Neural cell (in vitro differentiated cells): ENCODE results near the gene CCZ1.

Source experiments
- CTCF ChIP-seq: fragments of 450-650 bp; IDR thresholded peaks from 2 replicates; pipeline ENCODE4 v1.5.1; 2014; ENCODE audit warnings: antibody characterized with exemption, mild to moderate bottlenecking, moderate library complexity; ENCODE audit not compliant: poor library complexity, severe bottlenecking
- EP300 ChIP-seq: fragments of 450-650 bp; conservative IDR thresholded peaks from 2 replicates; pipeline ENCODE4 v1.6.1; 2014; ENCODE audit warnings: antibody characterized with exemption, mild to moderate bottlenecking, moderate library complexity; ENCODE audit not compliant: poor library complexity, severe bottlenecking
- EZH2 ChIP-seq: fragments of 200-600, 300-800 bp; shearing (Covaris generic), sonication (generic); IDR thresholded peaks from 2 replicates; pipeline ENCODE4 v1.6.1; 2014; ENCODE audit warnings: antibody characterized with exemption, low read length, borderline replicate concordance, mild to moderate bottlenecking; ENCODE audit not compliant: insufficient read depth, poor library complexity, severe bottlenecking
- MXI1 ChIP-seq: fragments of 450-650 bp; conservative IDR thresholded peaks from 2 replicates; pipeline ENCODE4 v1.6.1; 2014; ENCODE audit warnings: antibody characterized with exemption, mild to moderate bottlenecking; ENCODE audit not compliant: poor library complexity, severe bottlenecking
- REST ChIP-seq: IDR thresholded peaks from 2 replicates; pipeline ENCODE4 v1.6.1; 2012; ENCODE audit warnings: borderline replicate concordance
- SMC3 ChIP-seq: fragments of 450-650 bp; conservative IDR thresholded peaks from 2 replicates; pipeline ENCODE4 v1.6.1; 2014; ENCODE audit warnings: antibody characterized with exemption, mild to moderate bottlenecking, moderate library complexity; ENCODE audit not compliant: poor library complexity
- TAF1 ChIP-seq: IDR thresholded peaks from 2 replicates; pipeline ENCODE4 v1.6.1; 2012; ENCODE audit warnings: low read depth

- TF ChIP-seq CTCF = no peak
- TF ChIP-seq EZH2 = no peak
- no peak for TF ChIP-seq REST
- no peak for TF ChIP-seq EP300
- TF ChIP-seq TAF1 = no peak
- no peak for TF ChIP-seq SMC3
- no peak for TF ChIP-seq MXI1
These were observed 28.2 kb upstream of the CCZ1 start for GRCh38 chr7:5870311-5870710.
